ENCODE measurements around the gene GALNT15. TPM values are rescaled to one million over a fixed set of nuclear protein-coding genes. Genes with fewer than 3 reads are reported as not detected.

The GALNT15 gene
- total RNA-seq, 2 experiments from 2014 or later = not detected

DNA sequence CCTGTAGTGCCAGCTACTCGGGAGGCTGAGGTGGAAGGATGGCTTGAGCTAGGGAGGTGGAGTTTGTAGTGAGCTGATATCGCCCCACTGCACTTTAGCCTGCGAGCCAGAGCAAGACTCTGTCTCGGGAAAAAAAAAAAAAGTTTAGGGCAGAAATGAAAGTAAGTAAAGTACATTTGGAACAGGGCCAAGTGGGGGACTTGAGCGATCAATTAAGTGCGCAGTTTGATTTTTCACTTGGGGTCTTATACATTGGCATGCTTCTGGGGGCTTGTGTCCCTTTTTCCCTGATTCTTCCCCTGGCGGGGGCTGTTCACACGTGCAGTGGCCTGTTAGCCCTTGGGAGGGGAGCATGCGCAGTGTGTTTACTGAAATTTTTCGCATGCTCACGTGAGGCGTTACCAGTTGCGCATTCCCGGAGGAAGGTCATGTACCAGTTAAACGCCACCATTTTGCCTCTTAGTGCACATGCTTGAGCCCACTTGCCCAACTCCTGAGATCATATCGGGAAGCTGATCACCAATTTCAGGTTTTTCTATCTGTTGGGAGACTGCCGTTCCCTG lies 42.0 kb downstream of the GALNT15 start:
- Mint-ChIP-seq H3K9me3 (no peaks in the 10 kb centered on the region), H3K4me1 (ENCODE audit: low read depth) (no peaks in the 10 kb centered on the region), H3K27ac (no peak overlapping the region), H3K36me3 (ENCODE audit: low read depth) (no peaks in the 10 kb centered on the region), H3K27me3 (ENCODE audit: low read depth) (no peaks in the 10 kb centered on the region), H3K4me3 (no peak overlapping the region)
- intact Hi-C loops (cut with micrococcal nuclease) = no loop called here
- CTCF ChIA-PET = interaction anchor here (0.7 kb wide), 2 partner anchors 474 to 1032 kb away, joined by 3 to 6 read pairs; no protein-coding TSS in a partner anchor
- no peak for DNase-seq

DNA sequence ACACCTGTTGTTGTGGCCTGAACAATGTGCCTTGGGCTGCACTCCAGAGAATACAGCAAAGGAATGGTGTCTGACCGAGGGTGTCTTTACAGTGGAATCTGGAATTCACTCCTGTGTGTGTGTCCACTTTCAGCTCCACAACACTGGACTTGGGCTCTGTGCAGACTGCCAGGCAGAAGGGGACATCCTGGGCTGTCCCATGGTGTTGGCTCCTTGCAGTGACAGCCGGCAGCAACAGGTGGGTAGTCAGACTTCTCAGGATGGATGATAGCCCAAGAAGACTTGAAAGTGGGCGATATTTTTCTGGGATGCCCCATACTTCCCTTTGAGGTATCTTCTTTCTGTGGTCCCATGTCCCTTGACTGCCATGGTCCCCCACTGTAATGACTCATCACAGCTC lies 45.3 kb downstream of the GALNT15 start:
- H3K9me3 Mint-ChIP-seq = no peaks in the 10 kb centered on the region
- H3K27ac Mint-ChIP-seq = no peak overlapping the region
- no peak for DNase-seq
- no peak overlapping the region for H3K4me3 Mint-ChIP-seq
- H3K36me3 Mint-ChIP-seq (ENCODE audit: low read depth) = no peaks in the 10 kb centered on the region
- CTCF ChIA-PET = interaction anchor here (0.6 to 1.0 kb wide), 2 partner anchors 41 to 335 kb away, joined by 4 to 5 read pairs; no protein-coding TSS in a partner anchor
- intact Hi-C loops (cut with micrococcal nuclease) = no loop called here
- no peaks in the 10 kb centered on the region for H3K4me1 Mint-ChIP-seq (ENCODE audit: low read depth)
- no peaks in the 10 kb centered on the region for H3K27me3 Mint-ChIP-seq (ENCODE audit: low read depth)

DNA sequence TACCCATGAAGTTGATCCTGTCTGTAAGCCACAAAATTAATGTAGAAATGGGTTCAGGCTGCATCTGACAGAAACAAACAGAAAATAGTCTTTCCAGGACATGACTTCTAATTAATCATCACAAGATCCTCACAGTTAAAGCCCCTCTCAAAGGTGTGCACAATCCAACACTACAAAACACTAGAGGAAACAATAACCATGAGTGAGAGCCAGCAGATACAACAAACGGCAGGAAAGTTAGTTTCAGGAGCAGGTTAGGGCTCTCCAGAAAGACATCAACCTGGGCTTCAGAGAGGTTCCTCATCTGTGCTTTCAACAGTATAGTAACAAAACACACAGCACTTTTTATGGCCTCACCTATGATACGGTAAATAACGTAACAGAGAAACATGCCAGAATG lies 47.5 kb downstream of the GALNT15 start:
- Mint-ChIP-seq H3K9me3 (peaks cover 2% of the 10 kb centered on the region), H3K4me3 (no peak overlapping the region), H3K36me3 (ENCODE audit: low read depth) (no peaks in the 10 kb centered on the region), H3K27ac (no peak overlapping the region), H3K4me1 (ENCODE audit: low read depth) (no peaks in the 10 kb centered on the region), H3K27me3 (ENCODE audit: low read depth) (no peaks in the 10 kb centered on the region)
- intact Hi-C loops (cut with micrococcal nuclease) = no loop called here
- CTCF ChIA-PET = interaction anchor here (0.8 kb wide), 1 partner anchor 26 kb away, joined by 5 read pairs; no protein-coding TSS in a partner anchor
- no peak for DNase-seq

DNA sequence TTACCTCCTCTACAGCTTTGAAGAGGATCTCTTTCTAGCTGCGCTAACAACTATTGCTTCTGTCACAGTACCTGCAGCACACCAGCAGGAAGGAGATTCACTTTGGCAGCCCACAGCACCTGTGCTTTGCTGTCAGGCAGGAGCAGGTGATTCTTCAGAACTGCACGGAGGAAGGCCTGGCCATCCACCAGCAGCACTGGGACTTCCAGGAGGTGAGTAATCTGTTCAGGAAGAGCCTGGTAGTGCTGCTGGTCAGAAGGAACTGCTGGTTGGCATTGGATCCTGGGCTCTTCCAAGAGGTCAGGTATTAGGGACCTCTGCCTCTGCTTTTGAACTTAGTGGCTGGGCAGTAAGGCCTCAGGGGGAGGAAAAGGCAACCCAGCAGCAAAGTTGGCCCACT lies 48.1 kb downstream of the GALNT15 start:
- CTCF ChIA-PET = interaction anchor here (0.8 kb wide), 1 partner anchor 26 kb away, joined by 5 read pairs; no protein-coding TSS in a partner anchor
- no peaks in the 10 kb centered on the region for H3K27me3 Mint-ChIP-seq (ENCODE audit: low read depth)

DNA sequence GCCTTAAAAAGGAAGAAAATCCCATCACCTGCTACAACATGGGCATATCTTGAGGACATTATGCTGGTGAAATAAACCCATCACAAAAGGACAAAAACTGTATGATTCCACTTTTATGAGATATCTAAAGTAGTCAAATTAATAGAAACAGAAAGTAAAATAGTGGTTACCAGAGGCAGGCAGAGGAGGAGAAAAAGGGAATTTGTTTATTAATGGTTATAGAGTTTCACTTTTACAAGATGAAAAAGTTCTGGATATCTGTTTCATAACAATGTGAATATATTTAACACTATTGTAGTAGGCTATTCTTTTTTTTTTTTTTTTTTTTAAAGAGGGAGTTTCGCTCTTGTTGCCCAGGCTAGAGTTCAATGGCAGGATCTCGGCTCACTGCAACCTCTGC lies 49.8 kb downstream of the GALNT15 start:
- CTCF ChIA-PET = no interaction called here
- no peaks in the 10 kb centered on the region for H3K27me3 Mint-ChIP-seq (ENCODE audit: low read depth)

More for the DNA sequence above, 48.1 kb downstream of the GALNT15 start:
- Mint-ChIP-seq H3K36me3 (ENCODE audit: low read depth) (no peaks in the 10 kb centered on the region), H3K9me3 (peaks cover 2% of the 10 kb centered on the region), H3K4me1 (ENCODE audit: low read depth) (no peaks in the 10 kb centered on the region), H3K27ac (no peak overlapping the region), H3K4me3 (no peak overlapping the region)
- intact Hi-C loops (cut with micrococcal nuclease) = no loop called here
- no peak for DNase-seq

DNA sequence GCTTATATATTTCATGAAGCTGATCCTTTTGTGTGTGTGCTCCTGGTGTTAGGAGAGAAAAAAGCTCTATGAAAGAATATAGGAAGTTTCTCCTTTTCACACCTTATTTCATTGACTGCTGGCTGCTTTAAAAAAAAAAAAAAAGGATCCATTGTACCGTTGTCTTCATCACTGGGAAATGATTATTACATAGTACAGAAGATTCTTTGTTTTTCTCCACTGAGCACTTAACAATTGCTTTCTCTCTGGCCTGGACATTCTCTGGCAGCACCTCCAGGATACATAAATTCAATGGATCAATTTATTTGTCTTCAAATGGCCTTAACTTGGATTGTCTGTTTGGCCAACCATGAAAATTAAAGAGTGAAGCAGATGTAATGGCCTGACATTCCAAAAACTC lies 53.1 kb downstream of the GALNT15 start:
- intact Hi-C loops (cut with micrococcal nuclease) = no loop called here
- CTCF ChIA-PET = interaction anchor here (0.7 kb wide), 1 partner anchor 250 kb away, joined by 3 read pairs; no protein-coding TSS in a partner anchor
- Mint-ChIP-seq H3K9me3 (peaks cover 2% of the 10 kb centered on the region), H3K36me3 (ENCODE audit: low read depth) (no peaks in the 10 kb centered on the region), H3K27ac (no peak overlapping the region), H3K4me1 (ENCODE audit: low read depth) (no peaks in the 10 kb centered on the region), H3K27me3 (ENCODE audit: low read depth) (no peaks in the 10 kb centered on the region), H3K4me3 (no peak overlapping the region)
- no peak for DNase-seq

More for the DNA sequence above, 49.8 kb downstream of the GALNT15 start:
- no peaks in the 10 kb centered on the region for H3K4me1 Mint-ChIP-seq (ENCODE audit: low read depth)
- no peak for DNase-seq
- no peak overlapping the region for H3K4me3 Mint-ChIP-seq
- peaks cover 2% of the 10 kb centered on the region for H3K9me3 Mint-ChIP-seq
- no peaks in the 10 kb centered on the region for H3K36me3 Mint-ChIP-seq (ENCODE audit: low read depth)
- H3K27ac Mint-ChIP-seq = no peak overlapping the region
- intact Hi-C loops (cut with micrococcal nuclease) = no loop called here

DNA sequence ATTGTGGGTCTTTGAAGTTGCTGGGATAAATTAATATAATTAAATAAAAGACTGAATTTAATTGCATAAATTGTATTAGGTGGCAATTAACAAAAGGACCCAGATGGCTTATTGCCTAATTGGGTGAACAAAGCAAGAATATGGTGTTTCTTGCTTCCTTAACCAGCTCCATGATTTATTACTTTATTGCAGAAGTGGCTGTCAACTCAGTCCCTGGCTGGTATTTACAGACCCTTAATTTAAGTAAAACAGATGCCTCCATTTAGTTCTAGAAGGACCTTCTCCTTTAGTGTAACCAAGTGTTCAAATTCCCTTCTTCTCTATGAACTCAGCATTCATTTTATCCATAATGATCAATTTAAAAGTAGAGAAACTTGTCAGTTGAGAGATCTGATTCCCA lies 55.2 kb downstream of the GALNT15 start:
- intact Hi-C loops (cut with micrococcal nuclease) = no loop called here
- H3K4me1 Mint-ChIP-seq (ENCODE audit: low read depth) = no peaks in the 10 kb centered on the region
- H3K27me3 Mint-ChIP-seq (ENCODE audit: low read depth) = no peaks in the 10 kb centered on the region
- H3K9me3 Mint-ChIP-seq = peaks cover 2% of the 10 kb centered on the region
- CTCF ChIA-PET = no interaction called here
- H3K27ac Mint-ChIP-seq = no peak overlapping the region
- DNase-seq = no peak
- no peaks in the 10 kb centered on the region for H3K36me3 Mint-ChIP-seq (ENCODE audit: low read depth)
- H3K4me3 Mint-ChIP-seq = no peak overlapping the region

DNA sequence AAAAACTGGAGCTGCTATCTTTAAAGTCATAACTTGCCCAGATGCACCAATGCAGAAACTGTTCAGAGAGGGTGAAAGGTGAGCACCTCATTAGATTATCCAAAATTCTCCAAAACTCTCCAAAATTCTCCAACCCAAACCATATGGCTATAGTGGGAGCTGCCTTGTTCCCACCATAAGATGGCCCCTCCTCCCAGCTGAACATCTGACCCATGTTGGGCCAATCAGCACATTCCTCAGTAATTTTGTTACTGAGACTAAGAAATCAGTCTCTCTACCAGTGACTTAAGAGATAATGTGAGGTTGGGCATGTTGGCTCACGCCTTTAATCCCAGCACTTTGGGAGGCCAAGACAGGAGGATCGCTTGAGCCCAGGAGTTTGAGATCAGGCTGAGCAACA lies 57.5 kb downstream of the GALNT15 start:
- DNase-seq = no peak
- no peak overlapping the region for H3K4me3 Mint-ChIP-seq
- H3K27me3 Mint-ChIP-seq (ENCODE audit: low read depth) = no peaks in the 10 kb centered on the region
- intact Hi-C loops (cut with micrococcal nuclease) = no loop called here
- H3K36me3 Mint-ChIP-seq (ENCODE audit: low read depth) = no peaks in the 10 kb centered on the region
- no peaks in the 10 kb centered on the region for H3K4me1 Mint-ChIP-seq (ENCODE audit: low read depth)
- no peak overlapping the region for H3K27ac Mint-ChIP-seq
- CTCF ChIA-PET = no interaction called here
- no peaks in the 10 kb centered on the region for H3K9me3 Mint-ChIP-seq

DNA sequence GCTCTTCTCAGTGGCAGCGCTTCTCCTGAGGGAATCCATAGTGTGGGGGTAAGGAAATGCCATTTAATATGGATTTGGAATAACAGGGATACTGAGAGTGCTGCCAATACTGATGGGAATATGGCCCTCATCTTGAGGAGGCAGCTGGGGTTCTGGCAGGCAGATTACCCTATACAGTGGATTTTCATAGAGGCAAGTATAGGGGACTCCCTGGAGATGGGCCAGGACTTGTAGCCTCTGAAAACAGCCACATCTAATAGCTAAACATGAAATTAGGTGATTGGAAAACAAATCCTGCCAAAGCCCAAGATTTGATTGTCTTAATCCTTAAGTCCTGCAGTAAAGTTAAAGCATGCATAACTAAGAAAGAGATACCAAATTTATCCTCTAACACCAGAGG lies 59.3 kb downstream of the GALNT15 start:
- Mint-ChIP-seq H3K27ac (no peak overlapping the region), H3K9me3 (no peaks in the 10 kb centered on the region), H3K4me1 (ENCODE audit: low read depth) (no peaks in the 10 kb centered on the region), H3K4me3 (no peak overlapping the region), H3K27me3 (ENCODE audit: low read depth) (no peaks in the 10 kb centered on the region), H3K36me3 (ENCODE audit: low read depth) (no peaks in the 10 kb centered on the region)
- intact Hi-C loops (cut with micrococcal nuclease) = no loop called here
- CTCF ChIA-PET = interaction anchor here (0.6 to 1.5 kb wide), 3 partner anchors 10 to 185 kb away, joined by 3 read pairs; no protein-coding TSS in a partner anchor
- DNase-seq = no peak

DNA sequence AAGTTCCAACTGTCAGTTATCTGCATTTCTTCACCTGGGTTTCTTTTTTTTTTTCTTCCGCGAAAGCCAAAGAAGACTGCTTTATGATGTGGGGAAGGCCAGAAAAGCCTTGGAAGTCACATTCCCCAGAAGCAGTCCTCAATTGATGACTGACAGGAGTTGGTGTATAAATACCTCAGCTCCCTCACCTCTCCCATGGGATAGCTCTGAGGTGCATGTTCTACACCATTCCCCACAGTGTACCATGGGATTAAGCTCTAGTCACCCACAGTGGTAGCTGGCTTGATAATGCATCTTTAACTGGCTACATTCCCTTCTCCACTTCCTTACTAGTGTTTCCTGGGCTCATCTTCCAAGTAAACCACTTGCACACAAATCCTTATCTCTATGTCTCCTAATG lies 59.8 kb downstream of the GALNT15 start:
- DNase-seq = no peak
- intact Hi-C loops (cut with micrococcal nuclease) = no loop called here
- no peak overlapping the region for H3K4me3 Mint-ChIP-seq
- no peaks in the 10 kb centered on the region for H3K4me1 Mint-ChIP-seq (ENCODE audit: low read depth)
- no peak overlapping the region for H3K27ac Mint-ChIP-seq
- CTCF ChIA-PET = interaction anchor here (0.6 to 1.5 kb wide), 3 partner anchors 9 to 185 kb away, joined by 3 read pairs; no protein-coding TSS in a partner anchor
- H3K9me3 Mint-ChIP-seq = no peaks in the 10 kb centered on the region
- no peaks in the 10 kb centered on the region for H3K36me3 Mint-ChIP-seq (ENCODE audit: low read depth)
- H3K27me3 Mint-ChIP-seq (ENCODE audit: low read depth) = no peaks in the 10 kb centered on the region

DNA sequence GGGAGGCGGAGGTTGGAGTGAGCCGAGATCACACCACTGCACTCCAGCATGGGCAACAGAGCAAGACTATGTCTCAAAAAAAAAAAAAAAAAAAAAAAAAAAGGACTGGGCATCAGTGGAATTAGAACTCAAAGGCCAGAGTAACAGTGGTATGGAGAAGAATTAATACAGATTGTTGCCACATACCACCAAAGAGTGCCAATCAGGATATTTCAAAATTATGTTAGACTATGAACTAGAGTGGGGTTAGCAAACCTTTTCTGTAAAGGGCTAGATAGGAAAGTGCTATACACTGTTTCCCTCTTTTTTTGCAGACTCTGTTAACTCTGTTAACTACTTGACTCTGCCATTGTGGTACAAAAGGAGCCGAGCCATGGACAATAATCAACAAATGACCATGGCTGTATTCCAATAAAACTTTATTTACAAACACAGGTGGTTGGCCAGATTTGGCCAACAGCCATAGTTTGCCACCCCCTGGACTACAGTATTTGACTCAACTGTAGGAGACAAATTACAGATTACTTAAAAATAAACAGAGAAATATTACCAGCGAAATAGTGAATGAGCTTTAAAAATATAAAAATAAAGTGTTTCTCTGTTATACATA lies 61.7 kb downstream of the GALNT15 start:
- H3K27me3 Mint-ChIP-seq (ENCODE audit: low read depth) = no peaks in the 10 kb centered on the region
- no peaks in the 10 kb centered on the region for H3K9me3 Mint-ChIP-seq
- DNase-seq = no peak
- intact Hi-C loops (cut with micrococcal nuclease) = no loop called here
- no peak overlapping the region for H3K27ac Mint-ChIP-seq
- H3K36me3 Mint-ChIP-seq (ENCODE audit: low read depth) = no peaks in the 10 kb centered on the region
- no peak overlapping the region for H3K4me3 Mint-ChIP-seq
- H3K4me1 Mint-ChIP-seq (ENCODE audit: low read depth) = no peaks in the 10 kb centered on the region
- CTCF ChIA-PET = no interaction called here

DNA sequence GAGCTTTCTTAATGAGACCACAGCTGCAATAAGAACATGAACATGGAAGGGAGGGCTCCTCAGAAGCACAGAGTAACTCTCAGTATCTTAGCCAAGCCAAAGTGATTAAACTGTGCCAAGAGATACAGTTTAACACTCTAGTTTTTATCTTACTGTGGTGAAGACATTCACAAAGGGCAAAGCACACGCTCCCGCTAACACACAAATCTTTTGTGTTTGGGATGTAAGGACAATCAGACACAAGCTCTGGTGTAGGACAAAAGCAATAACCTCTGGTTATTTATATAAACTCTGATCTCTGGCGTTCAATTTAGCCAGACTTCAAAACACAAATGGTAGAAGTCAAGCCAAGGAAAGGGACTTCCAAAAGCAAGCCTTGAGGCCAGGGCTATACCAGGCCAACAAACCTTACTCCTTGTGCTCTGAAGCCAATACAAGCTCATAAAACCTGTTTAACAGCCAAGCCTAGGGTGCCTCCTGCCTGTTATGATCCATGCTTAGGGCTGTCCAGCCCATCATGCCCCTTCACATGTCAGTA lies 62.4 kb downstream of the GALNT15 start:
- H3K9me3 Mint-ChIP-seq = no peaks in the 10 kb centered on the region
- no peak overlapping the region for H3K27ac Mint-ChIP-seq
- intact Hi-C loops (cut with micrococcal nuclease) = no loop called here
- H3K4me3 Mint-ChIP-seq = no peak overlapping the region
- H3K36me3 Mint-ChIP-seq (ENCODE audit: low read depth) = no peaks in the 10 kb centered on the region
- no peaks in the 10 kb centered on the region for H3K27me3 Mint-ChIP-seq (ENCODE audit: low read depth)
- no peak for DNase-seq
- CTCF ChIA-PET = no interaction called here
- H3K4me1 Mint-ChIP-seq (ENCODE audit: low read depth) = no peaks in the 10 kb centered on the region
